ENCODE results near the gene INO80B. TPM values are rescaled to one million over a fixed set of nuclear protein-coding genes. Genes with fewer than 3 reads are reported as not detected.
A peak's percentile ranks its signal among the peaks of the same experiment; 100 is the strongest.

Gene INO80B
- total and polyA plus RNA-seq, 9 of the 15 experiments (the other 6 are each of a cell fraction or from before 2014, with no cell fraction given): 0.41 to 22.6 (median 9.0) TPM

DNA sequence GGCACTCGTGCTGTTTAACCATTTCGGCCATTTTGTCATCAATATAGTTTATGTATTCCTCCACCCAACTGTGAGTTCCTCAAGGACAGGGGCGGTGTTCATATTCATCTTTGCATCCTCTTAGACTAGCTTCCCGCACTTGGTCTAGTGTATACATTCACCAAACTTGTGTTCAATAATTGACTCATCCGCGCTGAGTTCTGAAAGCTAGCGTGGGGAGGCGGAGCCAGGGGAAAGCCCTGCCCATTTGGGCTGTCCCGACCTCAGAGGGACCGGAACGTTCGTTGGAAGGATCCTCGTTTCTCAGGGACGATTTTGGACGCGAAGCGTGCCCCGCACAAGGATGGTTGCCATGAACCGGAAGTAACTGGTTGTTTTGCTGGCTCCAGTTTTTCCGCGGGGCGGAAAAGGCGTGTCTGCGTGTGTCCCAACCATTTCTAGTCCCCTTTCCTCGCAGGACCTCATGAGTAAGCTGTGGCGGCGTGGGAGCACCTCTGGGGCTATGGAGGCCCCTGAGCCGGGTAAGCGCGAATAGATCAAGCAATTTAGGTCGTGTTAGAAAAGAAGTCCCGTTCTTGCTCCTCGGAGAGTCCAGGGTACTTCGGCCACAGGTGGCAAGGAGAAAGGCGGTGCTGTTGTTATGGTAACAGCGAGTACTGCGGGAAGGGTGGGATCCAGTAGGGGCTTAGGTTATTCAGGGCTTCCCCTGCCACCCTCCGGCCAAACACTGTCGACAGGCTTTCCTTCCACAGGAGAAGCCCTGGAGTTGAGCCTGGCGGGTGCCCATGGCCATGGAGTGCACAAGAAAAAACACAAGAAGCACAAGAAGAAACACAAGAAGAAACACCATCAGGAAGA lies at the start of gene INO80B (continued):
- TF ChIP-seq KLF6 (CRISPR knock-in tag; IDR thresholded peaks at IDR 0.05; ENCODE audit: borderline replicate concordance) (peak; percentile 17; the same call in 1 of the 2 replicates), ZSCAN32 (CRISPR knock-in tag; IDR thresholded peaks at IDR 0.05) (no peak), NFE2L1 (tag; IDR thresholded peaks at IDR 0.05; ENCODE audit: borderline replicate concordance, low read depth) (no peak), CBX2 (IDR thresholded peaks at IDR 0.05; ENCODE audit: insufficient read depth, low read length, poor library complexity, severe bottlenecking) (no peak), ZNF551 (CRISPR knock-in tag; IDR thresholded peaks at IDR 0.05) (no peak)
- TF ChIP-seq, protein P1, sequence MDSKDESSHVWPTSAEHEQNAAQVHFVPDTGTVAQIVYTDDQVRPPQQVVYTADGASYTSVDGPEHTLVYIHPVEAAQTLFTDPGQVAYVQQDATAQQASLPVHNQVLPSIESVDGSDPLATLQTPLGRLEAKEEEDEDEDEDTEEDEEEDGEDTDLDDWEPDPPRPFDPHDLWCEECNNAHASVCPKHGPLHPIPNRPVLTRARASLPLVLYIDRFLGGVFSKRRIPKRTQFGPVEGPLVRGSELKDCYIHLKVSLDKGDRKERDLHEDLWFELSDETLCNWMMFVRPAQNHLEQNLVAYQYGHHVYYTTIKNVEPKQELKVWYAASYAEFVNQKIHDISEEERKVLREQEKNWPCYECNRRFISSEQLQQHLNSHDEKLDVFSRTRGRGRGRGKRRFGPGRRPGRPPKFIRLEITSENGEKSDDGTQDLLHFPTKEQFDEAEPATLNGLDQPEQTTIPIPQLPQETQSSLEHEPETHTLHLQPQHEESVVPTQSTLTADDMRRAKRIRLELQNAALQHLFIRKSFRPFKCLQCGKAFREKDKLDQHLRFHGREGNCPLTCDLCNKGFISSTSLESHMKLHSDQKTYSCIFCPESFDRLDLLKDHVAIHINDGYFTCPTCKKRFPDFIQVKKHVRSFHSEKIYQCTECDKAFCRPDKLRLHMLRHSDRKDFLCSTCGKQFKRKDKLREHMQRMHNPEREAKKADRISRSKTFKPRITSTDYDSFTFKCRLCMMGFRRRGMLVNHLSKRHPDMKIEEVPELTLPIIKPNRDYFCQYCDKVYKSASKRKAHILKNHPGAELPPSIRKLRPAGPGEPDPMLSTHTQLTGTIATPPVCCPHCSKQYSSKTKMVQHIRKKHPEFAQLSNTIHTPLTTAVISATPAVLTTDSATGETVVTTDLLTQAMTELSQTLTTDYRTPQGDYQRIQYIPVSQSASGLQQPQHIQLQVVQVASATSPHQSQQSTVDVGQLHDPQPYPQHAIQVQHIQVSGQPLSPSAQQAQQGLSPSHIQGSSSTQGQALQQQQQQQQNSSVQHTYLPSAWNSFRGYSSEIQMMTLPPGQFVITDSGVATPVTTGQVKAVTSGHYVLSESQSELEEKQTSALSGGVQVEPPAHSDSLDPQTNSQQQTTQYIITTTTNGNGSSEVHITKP (IDR thresholded peaks at IDR 0.05; ENCODE audit: partially characterized antibody): peak; percentile 78
- TF ChIP-seq, protein P2, sequence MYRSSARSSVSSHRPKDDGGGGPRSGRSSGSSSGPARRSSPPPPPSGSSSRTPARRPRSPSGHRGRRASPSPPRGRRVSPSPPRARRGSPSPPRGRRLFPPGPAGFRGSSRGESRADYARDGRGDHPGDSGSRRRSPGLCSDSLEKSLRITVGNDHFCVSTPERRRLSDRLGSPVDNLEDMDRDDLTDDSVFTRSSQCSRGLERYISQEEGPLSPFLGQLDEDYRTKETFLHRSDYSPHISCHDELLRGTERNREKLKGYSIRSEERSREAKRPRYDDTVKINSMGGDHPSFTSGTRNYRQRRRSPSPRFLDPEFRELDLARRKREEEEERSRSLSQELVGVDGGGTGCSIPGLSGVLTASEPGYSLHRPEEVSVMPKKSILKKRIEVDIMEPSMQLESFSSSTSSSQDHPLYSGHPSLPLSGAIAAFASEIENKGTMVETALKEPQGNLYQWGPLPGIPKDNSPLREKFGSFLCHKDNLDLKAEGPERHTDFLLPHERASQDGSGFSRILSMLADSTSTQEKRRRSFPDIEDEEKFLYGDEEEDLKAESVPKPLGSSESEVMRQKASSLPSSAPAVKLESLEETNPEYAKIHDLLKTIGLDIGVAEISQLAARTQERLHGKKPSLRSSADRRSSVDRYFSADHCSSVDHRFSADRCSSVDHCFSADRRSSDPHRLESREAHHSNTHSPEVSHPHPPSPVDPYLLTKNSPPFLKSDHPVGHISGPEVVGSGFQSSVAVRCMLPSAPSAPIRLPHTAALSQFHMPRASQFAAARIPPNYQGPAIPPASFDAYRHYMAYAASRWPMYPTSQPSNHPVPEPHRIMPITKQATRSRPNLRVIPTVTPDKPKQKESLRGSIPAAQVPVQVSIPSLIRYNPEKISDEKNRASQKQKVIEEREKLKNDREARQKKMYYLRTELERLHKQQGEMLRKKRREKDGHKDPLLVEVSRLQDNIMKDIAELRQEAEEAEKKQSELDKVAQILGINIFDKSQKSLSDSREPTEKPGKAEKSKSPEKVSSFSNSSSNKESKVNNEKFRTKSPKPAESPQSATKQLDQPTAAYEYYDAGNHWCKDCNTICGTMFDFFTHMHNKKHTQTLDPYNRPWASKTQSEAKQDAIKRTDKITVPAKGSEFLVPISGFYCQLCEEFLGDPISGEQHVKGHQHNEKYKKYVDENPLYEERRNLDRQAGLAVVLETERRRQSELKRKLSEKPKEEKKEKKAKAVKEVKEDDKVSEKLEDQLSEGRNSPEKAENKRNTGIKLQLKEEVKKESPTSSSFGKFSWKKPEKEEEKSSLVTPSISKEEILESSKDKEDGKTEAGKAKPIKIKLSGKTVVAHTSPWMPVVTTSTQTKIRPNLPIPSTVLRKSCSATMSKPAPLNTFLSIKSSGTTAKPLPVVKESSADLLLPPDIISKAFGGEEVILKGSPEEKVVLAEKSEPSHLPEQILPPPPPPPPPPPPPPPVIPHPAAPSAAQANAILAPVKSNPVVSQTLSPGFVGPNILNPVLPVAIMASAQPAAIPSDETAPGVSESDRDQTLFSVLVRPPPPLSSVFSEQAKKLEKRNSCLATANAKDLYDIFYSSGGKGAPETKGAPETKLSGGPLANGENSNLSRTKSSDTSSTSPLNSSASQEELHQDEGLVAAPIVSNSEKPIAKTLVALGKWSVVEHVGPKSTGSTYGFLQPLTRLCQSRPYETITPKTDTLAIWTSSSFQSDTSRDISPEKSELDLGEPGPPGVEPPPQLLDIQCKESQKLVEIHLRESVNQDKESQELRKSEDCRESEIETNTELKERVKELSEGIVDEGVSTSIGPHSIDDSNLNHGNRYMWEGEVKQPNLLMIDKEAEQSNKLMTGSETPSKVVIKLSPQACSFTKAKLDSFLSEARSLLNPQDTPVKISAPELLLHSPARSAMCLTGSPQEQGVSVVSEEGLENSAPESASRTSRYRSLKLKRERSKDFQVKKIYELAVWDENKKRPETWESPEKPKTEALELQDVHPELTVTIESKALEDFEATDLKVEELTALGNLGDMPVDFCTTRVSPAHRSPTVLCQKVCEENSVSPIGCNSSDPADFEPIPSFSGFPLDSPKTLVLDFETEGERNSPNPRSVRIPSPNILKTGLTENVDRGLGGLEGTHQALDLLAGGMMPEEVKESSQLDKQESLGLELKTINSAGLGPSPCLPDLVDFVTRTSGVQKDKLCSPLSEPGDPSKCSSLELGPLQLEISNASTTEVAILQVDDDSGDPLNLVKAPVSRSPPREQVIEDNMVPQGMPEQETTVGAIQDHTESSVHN (IDR thresholded peaks at IDR 0.05; ENCODE audit: borderline replicate concordance in 1 of 2, low read depth in 1 of 2): no peak
- TF ChIP-seq, protein P3, sequence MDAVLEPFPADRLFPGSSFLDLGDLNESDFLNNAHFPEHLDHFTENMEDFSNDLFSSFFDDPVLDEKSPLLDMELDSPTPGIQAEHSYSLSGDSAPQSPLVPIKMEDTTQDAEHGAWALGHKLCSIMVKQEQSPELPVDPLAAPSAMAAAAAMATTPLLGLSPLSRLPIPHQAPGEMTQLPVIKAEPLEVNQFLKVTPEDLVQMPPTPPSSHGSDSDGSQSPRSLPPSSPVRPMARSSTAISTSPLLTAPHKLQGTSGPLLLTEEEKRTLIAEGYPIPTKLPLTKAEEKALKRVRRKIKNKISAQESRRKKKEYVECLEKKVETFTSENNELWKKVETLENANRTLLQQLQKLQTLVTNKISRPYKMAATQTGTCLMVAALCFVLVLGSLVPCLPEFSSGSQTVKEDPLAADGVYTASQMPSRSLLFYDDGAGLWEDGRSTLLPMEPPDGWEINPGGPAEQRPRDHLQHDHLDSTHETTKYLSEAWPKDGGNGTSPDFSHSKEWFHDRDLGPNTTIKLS (IDR thresholded peaks at IDR 0.05; ENCODE audit: borderline replicate concordance, low read depth): peak; percentile 74; the same call in 1 of the 2 replicates
- TF ChIP-seq, protein P4, sequence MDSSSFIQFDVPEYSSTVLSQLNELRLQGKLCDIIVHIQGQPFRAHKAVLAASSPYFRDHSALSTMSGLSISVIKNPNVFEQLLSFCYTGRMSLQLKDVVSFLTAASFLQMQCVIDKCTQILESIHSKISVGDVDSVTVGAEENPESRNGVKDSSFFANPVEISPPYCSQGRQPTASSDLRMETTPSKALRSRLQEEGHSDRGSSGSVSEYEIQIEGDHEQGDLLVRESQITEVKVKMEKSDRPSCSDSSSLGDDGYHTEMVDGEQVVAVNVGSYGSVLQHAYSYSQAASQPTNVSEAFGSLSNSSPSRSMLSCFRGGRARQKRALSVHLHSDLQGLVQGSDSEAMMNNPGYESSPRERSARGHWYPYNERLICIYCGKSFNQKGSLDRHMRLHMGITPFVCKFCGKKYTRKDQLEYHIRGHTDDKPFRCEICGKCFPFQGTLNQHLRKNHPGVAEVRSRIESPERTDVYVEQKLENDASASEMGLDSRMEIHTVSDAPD (CRISPR knock-in tag; IDR thresholded peaks at IDR 0.05): no peak

Data from K562 (cell line).